Loucy (cell line): Measurements from ENCODE around the gene PRR23E.

Experiments
- H2AFZ ChIP-seq: fragments of 200-600 bp; sonication (generic); 2 replicates; pipeline ENCODE4 v1.6.0; 2016; ENCODE audit warnings: antibody characterized with exemption, mild to moderate bottlenecking, low read length, moderate library complexity
- H3F3A ChIP-seq: fragments of 200-600 bp; 2 replicates; pipeline ENCODE4 v1.6.0; 2016; ENCODE audit warnings: antibody characterized with exemption, low read depth, mild to moderate bottlenecking
- H3K27me3 ChIP-seq: fragments of 200-600 bp; sonication (generic); 2 replicates; pipeline ENCODE4 v1.6.1; 2014; ENCODE audit warnings: low read length, mild to moderate bottlenecking; ENCODE audit not compliant: insufficient read depth, poor library complexity, severe bottlenecking
- H3K36me3 ChIP-seq: fragments of 200-600 bp; sonication (generic); 2 replicates; pipeline ENCODE4 v1.6.1; 2016; ENCODE audit warnings: low read length; ENCODE audit not compliant: insufficient read depth
- H3K4me1 ChIP-seq: fragments of 200-600 bp; sonication (generic); 2 replicates; pipeline ENCODE4 v1.5.1; 2014; ENCODE audit warnings: low read length, mild to moderate bottlenecking; ENCODE audit not compliant: insufficient read depth, poor library complexity, severe bottlenecking
- H3K4me2 ChIP-seq: fragments of 200-600 bp; sonication (generic); 2 replicates; pipeline ENCODE4 v1.6.0; 2014; ENCODE audit warnings: antibody characterized with exemption, low read length, low read depth, mild to moderate bottlenecking; ENCODE audit not compliant: poor library complexity, severe bottlenecking
- H3K4me3 ChIP-seq: fragments of 200-600 bp; sonication (generic); 2 replicates; pipeline ENCODE4 v1.5.1; 2014; ENCODE audit warnings: low read length, mild to moderate bottlenecking, mixed read lengths; ENCODE audit not compliant: poor library complexity, severe bottlenecking
- H3K79me2 ChIP-seq: fragments of 200-600 bp; sonication (generic); 2 replicates; pipeline ENCODE4 v1.6.1; 2014; ENCODE audit warnings: low read length; ENCODE audit not compliant: insufficient read depth
- H3K9ac ChIP-seq: fragments of 200-600 bp; sonication (generic); 2 replicates; pipeline ENCODE4 v1.6.0; 2014; ENCODE audit warnings: mild to moderate bottlenecking, low read depth, low read length, moderate library complexity; ENCODE audit not compliant: poor library complexity, severe bottlenecking
- H3K9me2 ChIP-seq: fragments of 200-600 bp; sonication (generic); replicated peaks from 2 replicates; pipeline ENCODE4 v1.6.1; 2016; ENCODE audit warnings: low read depth, low read length, mixed read lengths
- H3K9me3 ChIP-seq: fragments of 200-600 bp; sonication (generic); 2 replicates; pipeline ENCODE4 v1.6.1; 2014; ENCODE audit warnings: mild to moderate bottlenecking, antibody characterized with exemption, low read length, low read depth; ENCODE audit not compliant: insufficient read depth
- H4K20me1 ChIP-seq: fragments of 200-600 bp; sonication (generic); 2 replicates; pipeline ENCODE4 v1.6.0; 2014; ENCODE audit warnings: antibody characterized with exemption, low read length, mild to moderate bottlenecking; ENCODE audit not compliant: insufficient read depth, poor library complexity, severe bottlenecking
- CTCF ChIP-seq: fragments of 200-600 bp; sonication (generic); conservative IDR thresholded peaks from 2 replicates; pipeline ENCODE4 v1.5.1; 2014; ENCODE audit warnings: mild to moderate bottlenecking, antibody characterized with exemption, low read length
- EZH2phosphoT487 ChIP-seq: fragments of 200-600 bp; IDR thresholded peaks from 2 replicates; pipeline ENCODE4 v1.6.1; 2018; ENCODE audit warnings: antibody characterized with exemption, mild to moderate bottlenecking, moderate library complexity, borderline replicate concordance

Gene PRR23E

DNA sequence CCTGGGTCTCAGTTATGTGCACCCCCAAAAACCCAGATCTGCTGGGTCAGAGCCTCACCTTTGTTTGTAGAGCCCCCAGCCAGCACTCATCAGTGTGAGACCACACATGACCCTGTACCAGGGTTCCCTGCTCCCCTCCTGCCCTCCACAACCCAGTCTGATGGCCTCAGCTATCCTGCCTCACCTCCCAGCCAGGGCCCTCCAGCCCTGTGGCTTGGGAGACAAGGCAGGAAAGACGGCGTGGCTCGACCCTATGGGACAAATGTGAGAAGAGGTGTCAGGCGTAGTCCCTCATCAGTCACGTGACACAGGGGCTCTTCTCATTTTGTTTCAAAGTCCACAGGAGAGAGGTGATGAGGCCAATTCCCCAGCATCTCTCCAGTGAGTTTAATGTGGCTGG, 28.3 kb upstream of the PRR23E start:
- H3F3A ChIP-seq = no peaks in the 10 kb centered on the region
- H3K4me1 ChIP-seq = no peaks in the 10 kb centered on the region
- H3K9me2 ChIP-seq = no peaks in the 10 kb centered on the region
- H3K4me3 ChIP-seq = no peak overlapping the region
- H3K79me2 ChIP-seq = no peaks in the 10 kb centered on the region
- H3K9ac ChIP-seq = no peak overlapping the region
- no peaks in the 10 kb centered on the region for H3K36me3 ChIP-seq
- H3K9me3 ChIP-seq = no peaks in the 10 kb centered on the region
- no peak for TF ChIP-seq EZH2phosphoT487
- no peak for TF ChIP-seq CTCF
- H3K4me2 ChIP-seq = no peak overlapping the region
- no peaks in the 10 kb centered on the region for H4K20me1 ChIP-seq
- no peak overlapping the region for H2AFZ ChIP-seq
- no peaks in the 10 kb centered on the region for H3K27me3 ChIP-seq

GRCh38 chr3:127165036-127165435, 27.9 kb upstream of the PRR23E start:
- no peak overlapping the region for H3K9ac ChIP-seq
- no peaks in the 10 kb centered on the region for H3K4me1 ChIP-seq
- no peaks in the 10 kb centered on the region for H4K20me1 ChIP-seq
- no peak overlapping the region for H3K4me2 ChIP-seq
- no peaks in the 10 kb centered on the region for H3K27me3 ChIP-seq
- no peaks in the 10 kb centered on the region for H3K79me2 ChIP-seq
- no peaks in the 10 kb centered on the region for H3K9me3 ChIP-seq
- no peak overlapping the region for H2AFZ ChIP-seq
- TF ChIP-seq EZH2phosphoT487 (no peak), CTCF (no peak)
- no peaks in the 10 kb centered on the region for H3K9me2 ChIP-seq
- H3K36me3 ChIP-seq = no peaks in the 10 kb centered on the region
- no peak overlapping the region for H3K4me3 ChIP-seq
- H3F3A ChIP-seq = no peaks in the 10 kb centered on the region

GRCh38 chr3:127165694-127166485, 27.0 kb upstream of the PRR23E start:
- Histone ChIP-seq H3K4me3 (no peak overlapping the region), H3K9me3 (no peaks in the 10 kb centered on the region), H3K27me3 (no peaks in the 10 kb centered on the region), H3K36me3 (no peaks in the 10 kb centered on the region), H3K9me2 (no peaks in the 10 kb centered on the region), H3K4me1 (no peaks in the 10 kb centered on the region), H3K4me2 (no peak overlapping the region), H3K9ac (no peak overlapping the region), H3F3A (no peaks in the 10 kb centered on the region), H4K20me1 (no peaks in the 10 kb centered on the region), H3K79me2 (no peaks in the 10 kb centered on the region), H2AFZ (no peak overlapping the region)
- TF ChIP-seq CTCF (no peak), EZH2phosphoT487 (no peak)
